ENCODE data around the gene MTHFSD.

The MTHFSD gene

GRCh38 chr16:86501989-86502855 is 52.8 kb downstream of the MTHFSD start:
- TF ChIP-seq, protein P1, sequence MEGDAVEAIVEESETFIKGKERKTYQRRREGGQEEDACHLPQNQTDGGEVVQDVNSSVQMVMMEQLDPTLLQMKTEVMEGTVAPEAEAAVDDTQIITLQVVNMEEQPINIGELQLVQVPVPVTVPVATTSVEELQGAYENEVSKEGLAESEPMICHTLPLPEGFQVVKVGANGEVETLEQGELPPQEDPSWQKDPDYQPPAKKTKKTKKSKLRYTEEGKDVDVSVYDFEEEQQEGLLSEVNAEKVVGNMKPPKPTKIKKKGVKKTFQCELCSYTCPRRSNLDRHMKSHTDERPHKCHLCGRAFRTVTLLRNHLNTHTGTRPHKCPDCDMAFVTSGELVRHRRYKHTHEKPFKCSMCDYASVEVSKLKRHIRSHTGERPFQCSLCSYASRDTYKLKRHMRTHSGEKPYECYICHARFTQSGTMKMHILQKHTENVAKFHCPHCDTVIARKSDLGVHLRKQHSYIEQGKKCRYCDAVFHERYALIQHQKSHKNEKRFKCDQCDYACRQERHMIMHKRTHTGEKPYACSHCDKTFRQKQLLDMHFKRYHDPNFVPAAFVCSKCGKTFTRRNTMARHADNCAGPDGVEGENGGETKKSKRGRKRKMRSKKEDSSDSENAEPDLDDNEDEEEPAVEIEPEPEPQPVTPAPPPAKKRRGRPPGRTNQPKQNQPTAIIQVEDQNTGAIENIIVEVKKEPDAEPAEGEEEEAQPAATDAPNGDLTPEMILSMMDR (IDR thresholded peaks at IDR 0.05; ENCODE audit: low read depth, low read length, missing control alignments) = no peak
- in situ Hi-C loops (cut with HindIII; ENCODE audit: low pct_ligation_motif_present, low sequenced_read_pairs) = loop anchor here (25.0 kb wide), 1 partner anchor 165 kb away; no protein-coding TSS in a partner anchor
- no peak overlapping the region for H3K4me3 ChIP-seq (ENCODE audit: low read depth, low read length)

DNA sequence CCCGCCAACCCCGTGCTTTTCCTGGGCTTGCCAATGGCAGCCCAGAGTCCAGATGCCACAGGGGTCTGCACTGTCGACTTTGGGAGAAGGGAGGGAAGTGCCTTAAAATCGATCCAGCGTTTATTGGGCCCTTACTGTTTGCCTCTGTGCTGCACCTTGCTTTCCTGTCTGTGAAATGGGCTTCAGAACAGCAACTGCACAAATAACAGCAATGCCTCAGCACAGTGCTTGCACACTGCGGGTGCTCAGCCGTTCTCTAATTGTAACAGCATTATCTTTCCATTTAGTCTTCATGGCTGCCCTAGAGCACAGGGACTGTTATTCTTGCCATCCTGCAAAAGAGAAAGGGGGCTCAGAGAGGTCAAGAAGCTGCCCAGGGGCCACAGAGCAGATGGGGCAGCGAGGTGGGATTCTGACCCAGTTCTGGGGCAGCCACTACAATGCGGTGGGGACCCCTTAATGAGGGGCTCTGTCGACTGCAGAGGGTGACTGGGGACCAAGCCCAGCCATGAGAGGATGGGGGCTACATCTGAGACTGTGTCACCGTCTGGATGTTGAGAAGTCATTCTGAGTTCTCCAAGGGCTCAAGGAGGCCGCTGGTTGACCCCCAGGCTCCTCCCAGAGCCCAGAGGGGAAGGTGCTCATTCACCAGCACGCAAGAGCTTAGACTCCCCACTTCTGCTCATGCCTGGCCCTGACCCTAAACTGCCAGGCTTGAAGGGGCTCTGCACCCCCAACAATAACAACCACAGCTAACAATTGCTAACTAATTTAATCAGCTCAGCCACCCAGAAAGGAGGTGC is 54.1 kb downstream of the MTHFSD start:
- Histone ChIP-seq H3K36me3 (replicated peaks) (no peaks in the 10 kb centered on the region), H3K27me3 (replicated peaks) (peaks cover 91% of the 10 kb centered on the region), H3K27ac (no peak overlapping the region), H3K4me3 (ENCODE audit: low read depth, low read length) (no peak overlapping the region)
- in situ Hi-C loops (cut with HindIII; ENCODE audit: low pct_ligation_motif_present, low sequenced_read_pairs) = loop anchor here (25.0 kb wide), 1 partner anchor 164 kb away; no protein-coding TSS in a partner anchor
- TF ChIP-seq, protein P1 (IDR thresholded peaks at IDR 0.05; ENCODE audit: low read depth, low read length, missing control alignments) = no peak
- DNase-seq = no peak

More at GRCh38 chr16:86501989-86502855, 52.8 kb downstream of the MTHFSD start:
- Histone ChIP-seq H3K27ac (no peak overlapping the region), H3K27me3 (replicated peaks) (peaks cover 93% of the 10 kb centered on the region), H3K36me3 (replicated peaks) (no peaks in the 10 kb centered on the region)
- no peak for DNase-seq

GRCh38 chr16:86499889-86500707 is 54.9 kb downstream of the MTHFSD start:
- no peak overlapping the region for H3K4me3 ChIP-seq (ENCODE audit: low read depth, low read length)
- in situ Hi-C loops (cut with HindIII; ENCODE audit: low pct_ligation_motif_present, low sequenced_read_pairs) = loop anchor here (25.0 kb wide), 1 partner anchor 163 kb away; no protein-coding TSS in a partner anchor
- H3K36me3 ChIP-seq (replicated peaks) = no peaks in the 10 kb centered on the region
- no peak overlapping the region for H3K27ac ChIP-seq
- TF ChIP-seq, protein P1 (IDR thresholded peaks at IDR 0.05; ENCODE audit: low read depth, low read length, missing control alignments) = no peak
- peaks cover 93% of the 10 kb centered on the region for H3K27me3 ChIP-seq (replicated peaks)
- no peak for DNase-seq

- in situ Hi-C loops (cut with HindIII; ENCODE audit: low pct_ligation_motif_present, low sequenced_read_pairs) = no loop called here
- no peak overlapping the region for H3K4me3 ChIP-seq (ENCODE audit: low read depth, low read length)
- DNase-seq = no peak
- no peak overlapping the region for H3K27ac ChIP-seq
- H3K36me3 ChIP-seq (replicated peaks) = no peaks in the 10 kb centered on the region
- TF ChIP-seq, protein P1 (IDR thresholded peaks at IDR 0.05; ENCODE audit: low read depth, low read length, missing control alignments) = no peak
- H3K27me3 ChIP-seq (replicated peaks) = peaks cover 93% of the 10 kb centered on the region
Observed at GRCh38 chr16:86499440-86499786, 55.6 kb downstream of the MTHFSD start.

GRCh38 chr16:86498671-86499439 is 56.2 kb downstream of the MTHFSD start:
- no peak for DNase-seq
- Histone ChIP-seq H3K27ac (no peak overlapping the region), H3K36me3 (replicated peaks) (no peaks in the 10 kb centered on the region), H3K27me3 (replicated peaks) (peaks cover 93% of the 10 kb centered on the region), H3K4me3 (ENCODE audit: low read depth, low read length) (no peak overlapping the region)
- TF ChIP-seq, protein P1 (IDR thresholded peaks at IDR 0.05; ENCODE audit: low read depth, low read length, missing control alignments) = no peak
- in situ Hi-C loops (cut with HindIII; ENCODE audit: low pct_ligation_motif_present, low sequenced_read_pairs) = no loop called here
